HG02973 (cell line): ENCODE measurements around the gene SCAF4.
"Not testable (repeated sequence)": the region's sequence is repeated elsewhere in the genome, so short reads cannot be mapped to it uniquely, and the experiment has no call there.

Experiments
- ATAC-seq: cut with Tn5 transposase; IDR thresholded peaks from one replicate; pipeline ENCODE4 v1.9.1; 2021; ENCODE audit warnings: moderate library complexity; ENCODE audit not compliant: unreplicated experiment

Gene SCAF4

GRCh38 chr21:31731857-31732596, at the start of gene SCAF4:
TSS of gene SCAF4 (minus strand) at chr21:31732118. CDS start at chr21:31731692, 426 bp downstream.
- ATAC-seq, result peak; percentile 79

GRCh38 chr21:31780944-31781343, 49.0 kb upstream of the SCAF4 start:
- ATAC-seq, result no peak

- ATAC-seq, result no peak
These were observed 46.6 kb upstream of the SCAF4 start for GRCh38 chr21:31778546-31778945.

- ATAC-seq, result no peak
These were observed 45.9 kb upstream of the SCAF4 start for GRCh38 chr21:31777857-31778256.

GRCh38 chr21:31774031-31774430, 42.1 kb upstream of the SCAF4 start:
- ATAC-seq, result no peak

GRCh38 chr21:31772674-31773555, 41.0 kb upstream of the SCAF4 start:
- ATAC-seq, result peak; percentile 85

- no peak for ATAC-seq
These were observed 39.8 kb upstream of the SCAF4 start for GRCh38 chr21:31771685-31772084.

- ATAC-seq, result no peak
These were observed 36.8 kb upstream of the SCAF4 start for GRCh38 chr21:31768710-31769109.

- no peak for ATAC-seq
These were observed 35.0 kb upstream of the SCAF4 start for GRCh38 chr21:31766899-31767298.

GRCh38 chr21:31765850-31766249, 33.9 kb upstream of the SCAF4 start:
- not testable (repeated sequence) for ATAC-seq

GRCh38 chr21:31760931-31761330, 29.0 kb upstream of the SCAF4 start:
- ATAC-seq, result no peak

GRCh38 chr21:31756787-31757186, 24.9 kb upstream of the SCAF4 start:
- ATAC-seq, result no peak

GRCh38 chr21:31755027-31755426, 23.1 kb upstream of the SCAF4 start:
- no peak for ATAC-seq

GRCh38 chr21:31754708-31754960, 22.7 kb upstream of the SCAF4 start:
- no peak for ATAC-seq

GRCh38 chr21:31753949-31754707, 22.2 kb upstream of the SCAF4 start:
- ATAC-seq, result no peak

- ATAC-seq, result no peak
These were observed 21.0 kb upstream of the SCAF4 start for GRCh38 chr21:31752967-31753366.

- ATAC-seq, result no peak
These were observed 20.4 kb upstream of the SCAF4 start for GRCh38 chr21:31752352-31752751.

GRCh38 chr21:31750843-31751242, 18.9 kb upstream of the SCAF4 start:
- ATAC-seq, result no peak

GRCh38 chr21:31744182-31744800, 12.4 kb upstream of the SCAF4 start:
- ATAC-seq, result no peak

GRCh38 chr21:31743712-31744111, 11.8 kb upstream of the SCAF4 start:
- ATAC-seq, result no peak

GRCh38 chr21:31741116-31741515, 9.2 kb upstream of the SCAF4 start:
- no peak for ATAC-seq
